Fibroblast of skin of left biceps (primary cell): ENCODE measurements around the gene TMC5.
A peak's percentile ranks its signal among the peaks of the same experiment; 100 is the strongest.

Source experiments
- DNase-seq, 2 experiments: peaks; one replicate each; pipeline ENCODE4 v3.0.0-alpha.2; 2013; ENCODE audit warnings: low read depth in 2 of 2

Gene TMC5

GRCh38 chr16:19506965-19507364 lies 89.3 kb downstream of the TMC5 start:
- DNase-seq, result no peak

GRCh38 chr16:19507867-19508266 lies 90.2 kb downstream of the TMC5 start:
- DNase-seq, result no peak

- no peak for DNase-seq
Measured at GRCh38 chr16:19512297-19512696, 94.6 kb downstream of the TMC5 start.

- no peak for DNase-seq
Measured at GRCh38 chr16:19513377-19514053, 95.8 kb downstream of the TMC5 start.

GRCh38 chr16:19515757-19516156 lies 98.1 kb downstream of the TMC5 start:
- no peak for DNase-seq

GRCh38 chr16:19517424-19518089 lies 99.9 kb downstream of the TMC5 start:
- no peak for DNase-seq

GRCh38 chr16:19518388-19518787 lies 100.7 kb downstream of the TMC5 start:
- DNase-seq, result no peak

- DNase-seq, result no peak
Measured at GRCh38 chr16:19520861-19521331, 103.2 kb downstream of the TMC5 start.

GRCh38 chr16:19521471-19522396 lies 104.1 kb downstream of the TMC5 start, which contains the start of gene GDE1:
GDE1 (minus strand) TSS chr16:19522098; CDS start chr16:19521964, 134 bp downstream.
- peak; percentile 62 to 66 for DNase-seq

GRCh38 chr16:19522397-19522732 lies 104.7 kb downstream of the TMC5 start:
- DNase-seq, result no peak

- no peak for DNase-seq
Measured at GRCh38 chr16:19522760-19523159, 105.1 kb downstream of the TMC5 start.

- DNase-seq, result no peak
Measured at GRCh38 chr16:19523184-19523558, 105.5 kb downstream of the TMC5 start.

GRCh38 chr16:19523559-19524355 lies 106.1 kb downstream of the TMC5 start, which contains the start of gene CCP110:
CCP110 (plus strand) TSS chr16:19523942; CDS start chr16:19527882, 3,940 bp downstream.
- DNase-seq, result peak; percentile 80 to 83

GRCh38 chr16:19524356-19524615 lies 106.6 kb downstream of the TMC5 start:
- no peak for DNase-seq

GRCh38 chr16:19524616-19525384 lies 107.1 kb downstream of the TMC5 start:
- no peak for DNase-seq

GRCh38 chr16:19525385-19525723 lies 107.7 kb downstream of the TMC5 start:
- DNase-seq, result no peak

- no peak for DNase-seq
Measured at GRCh38 chr16:19527161-19527560, 109.5 kb downstream of the TMC5 start.

- DNase-seq, result no peak
Measured at GRCh38 chr16:19528666-19529065, 111.0 kb downstream of the TMC5 start.

- no peak for DNase-seq
Measured at GRCh38 chr16:19532601-19533000, 114.9 kb downstream of the TMC5 start.

- no peak for DNase-seq
Measured at GRCh38 chr16:19540241-19540970, 122.7 kb downstream of the TMC5 start.
